CD14-positive monocyte (primary cell): ENCODE data around the gene PER2. TPM values are rescaled to one million over a fixed set of nuclear protein-coding genes. Genes with fewer than 3 reads are reported as not detected.

Source experiments
- DNase-seq, 3 donors: peaks; one replicate each; pipeline ENCODE4 v3.0.0-alpha.2; 2011 to 2022
- H2AFZ ChIP-seq: 2 replicates; pipeline ENCODE4 v1.6.0; 2012; ENCODE audit warnings: mild to moderate bottlenecking, low read depth, low read length, inconsistent platforms; ENCODE audit not compliant: insufficient read depth, poor library complexity, severe bottlenecking
- H3K27ac ChIP-seq, 2 donors: 1 replicate in 1 of 2; 2 replicates in 1 of 2; pipeline ENCODE4 v1.5.1; 2012 to 2013; ENCODE audit warnings: low read length in 2 of 2, control low read depth in 1 of 2, inconsistent platforms in 1 of 2, low read depth in 1 of 2, mild to moderate bottlenecking in 1 of 2
- H3K27me3 ChIP-seq, 2 donors: one replicate each; pipeline versions ENCODE4 v1.6.0 to v1.6.1; 2011 to 2013; ENCODE audit warnings: low read length in 2 of 2; ENCODE audit not compliant: control insufficient read depth in 2 of 2, insufficient read depth in 2 of 2
- H3K36me3 ChIP-seq, 2 donors: replicated peaks in 1 of 2; 1 replicate in 1 of 2; 2 replicates in 1 of 2; pipeline versions ENCODE4 v1.5.1 to v1.6.1; 2012 to 2013; ENCODE audit warnings: low read length in 2 of 2, control low read depth in 1 of 2, inconsistent platforms in 1 of 2, mild to moderate bottlenecking in 1 of 2; ENCODE audit not compliant: insufficient read depth in 2 of 2, control insufficient read depth in 1 of 2
- H3K4me1 ChIP-seq, 2 donors: 1 replicate in 1 of 2; 2 replicates in 1 of 2; pipeline versions ENCODE4 v1.5.1 to v1.6.1; 2012 to 2013; ENCODE audit warnings: low read length in 2 of 2, control low read depth in 1 of 2, inconsistent platforms in 1 of 2, mild to moderate bottlenecking in 1 of 2, moderate library complexity in 1 of 2; ENCODE audit not compliant: insufficient read depth in 2 of 2, control insufficient read depth in 1 of 2
- H3K4me2 ChIP-seq: replicated peaks from 2 replicates; pipeline ENCODE3; 2012; ENCODE audit warnings: low read length, moderate library complexity, mild to moderate bottlenecking; ENCODE audit not compliant: poor library complexity, severe bottlenecking; ENCODE audit errors: extremely low read depth
- H3K4me3 ChIP-seq, 3 experiments: fragments of 200-600 bp in 1 of 3; sonication (generic) in 1 of 3; replicated peaks in 1 of 3; 1 replicate in 2 of 3; 2 replicates in 1 of 3; pipeline ENCODE4 v1.5.1; 2011 to 2013; ENCODE audit warnings: low read length in 3 of 3, mild to moderate bottlenecking in 3 of 3, control low read depth in 2 of 3, low read depth in 2 of 3, inconsistent platforms in 1 of 3, moderate library complexity in 1 of 3
- H3K79me2 ChIP-seq: 2 replicates; pipeline ENCODE4 v1.6.0; 2012; ENCODE audit warnings: mild to moderate bottlenecking, control low read depth, inconsistent platforms, low read length, moderate library complexity; ENCODE audit not compliant: insufficient read depth
- H3K9ac ChIP-seq: 2 replicates; pipeline ENCODE4 v1.6.0; 2017; ENCODE audit warnings: low read length, mild to moderate bottlenecking; ENCODE audit not compliant: insufficient read depth, poor library complexity, severe bottlenecking
- H3K9me3 ChIP-seq, 2 donors: replicated peaks in 1 of 2; 1 replicate in 1 of 2; 2 replicates in 1 of 2; pipeline versions ENCODE4 v1.5.1 to v1.6.1; 2012 to 2013; ENCODE audit warnings: low read length in 2 of 2, control low read depth in 1 of 2; ENCODE audit not compliant: control insufficient read depth in 1 of 2, insufficient read depth in 1 of 2
- H4K20me1 ChIP-seq: 2 replicates; pipeline ENCODE4 v1.6.0; 2012; ENCODE audit warnings: mild to moderate bottlenecking, low read length, control low read depth, moderate library complexity; ENCODE audit not compliant: insufficient read depth
- H3K27ac Mint-ChIP-seq, 7 donors: one replicate each; pipeline ENCODE4 v1.8.0; 2020; ENCODE audit warnings: mild to moderate bottlenecking in 7 of 7, mixed read lengths in 7 of 7, moderate library complexity in 6 of 7, inconsistent platforms in 2 of 7
- H3K27me3 Mint-ChIP-seq, 3 donors: one replicate each; pipeline ENCODE4 v1.8.0; 2021 to 2022; ENCODE audit warnings: low read depth in 3 of 3, mild to moderate bottlenecking in 3 of 3, mixed read lengths in 3 of 3, moderate library complexity in 3 of 3, inconsistent platforms in 1 of 3
- H3K36me3 Mint-ChIP-seq, 2 donors: one replicate each; pipeline ENCODE4 v1.8.0; 2020; ENCODE audit warnings: mixed read lengths in 2 of 2, inconsistent platforms in 1 of 2, mild to moderate bottlenecking in 1 of 2
- H3K4me1 Mint-ChIP-seq: one replicate; pipeline ENCODE4 v1.8.0; 2020; ENCODE audit warnings: mild to moderate bottlenecking, mixed read lengths
- H3K4me3 Mint-ChIP-seq, 2 donors: one replicate each; pipeline ENCODE4 v1.8.0; 2020; ENCODE audit warnings: mild to moderate bottlenecking in 2 of 2, mixed read lengths in 2 of 2, moderate library complexity in 1 of 2
- H3K9me3 Mint-ChIP-seq, 7 donors: one replicate each; pipeline ENCODE4 v1.8.0; 2020 to 2022; ENCODE audit warnings: mixed read lengths in 7 of 7, mild to moderate bottlenecking in 6 of 7, moderate library complexity in 6 of 7, inconsistent platforms in 2 of 7
- WGBS: methylation state at CpG from one replicate; pipeline ENCODE4 v1.1.5; 2013; ENCODE audit warnings: missing lambda C conversion rate; ENCODE audit not compliant: insufficient coverage; 5-methylcytosine and 5-hydroxymethylcytosine counted together
- intact Hi-C, 2 donors: fragments of 100-400 bp; cut with micrococcal nuclease; formaldehyde crosslinking; loops; one replicate each; pipeline versions ENCODE4 v1.15.0 to v1.15.1; 2023
- polyA plus RNA-seq, 3 donors: library from polyadenylated mRNA; depleted of rRNA in 1 of 3; unstranded in 2 of 3; stranded (reverse) in 1 of 3; fragments of 300-500 nt in 2 of 3; fragments of >200 nt in 1 of 3; fragmentation: Illumina TruSeq in 2 of 3; gene quantifications; 1 replicate in 2 of 3; 2 replicates in 1 of 3; pipeline ENCODE4 v1.2.3, GENCODE V29; 2012 to 2021
- TF ChIP-seq, protein P1 (sequence below): fragments of 200-600 bp; IDR thresholded peaks from one replicate; pipeline ENCODE4 v1.8.0; 2022; ENCODE audit warnings: antibody characterized with exemption, mild to moderate bottlenecking

PER2 gene
- polyA plus RNA-seq, 3 donors: 1.6 to 5.6 (median 3.1) TPM

DNA sequence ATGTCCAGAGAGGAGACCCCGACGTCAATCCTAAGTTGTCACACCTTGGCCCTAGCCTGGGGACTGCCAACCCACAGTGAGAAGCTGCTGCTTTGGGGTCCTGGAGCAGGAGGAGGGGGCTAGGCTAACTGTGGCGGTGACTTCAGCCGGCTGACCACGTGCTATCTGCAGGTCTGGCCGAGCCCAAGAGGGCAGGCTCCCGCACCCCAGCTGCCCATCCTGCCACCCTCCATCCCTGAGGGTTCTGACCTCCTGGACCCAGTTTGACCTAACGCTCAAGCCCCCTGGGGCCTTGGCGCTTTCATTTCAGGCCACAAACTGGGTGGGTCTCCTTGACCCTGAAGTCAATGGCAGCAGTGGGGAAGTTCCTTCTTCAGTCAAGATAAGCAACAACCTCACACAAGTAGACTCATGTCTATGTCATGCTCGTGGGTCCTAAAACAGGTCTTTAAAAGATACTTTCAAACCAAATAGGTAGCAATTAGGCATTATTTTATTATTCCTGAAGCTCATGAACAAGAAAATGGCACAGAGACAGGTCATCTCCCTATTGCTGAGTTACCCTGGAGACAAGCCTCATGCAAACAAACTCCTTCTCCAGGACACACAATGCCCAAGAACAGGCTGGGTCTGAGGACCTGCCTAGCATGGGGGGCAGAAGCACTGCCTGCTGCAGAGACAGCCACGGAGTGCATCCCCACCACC is 50.8 kb downstream of the PER2 start:
- H3K79me2 ChIP-seq: no peaks in the 10 kb centered on the region
- no peak for DNase-seq
- no peaks in the 10 kb centered on the region for H3K36me3 ChIP-seq
- H3K27me3 ChIP-seq: peaks cover 30 to 62% of the 10 kb centered on the region in 2 donors
- no peak overlapping the region for H3K4me3 ChIP-seq
- Mint-ChIP-seq H3K36me3 (peaks cover 0 to 8% of the 10 kb centered on the region in 2 donors), H3K9me3 (peaks cover 2 to 18% (median 12%) of the 10 kb centered on the region in 7 donors), H3K27ac (no peak overlapping the region), H3K27me3 (peaks cover 56 to 81% (median 67%) of the 10 kb centered on the region in 3 donors), H3K4me1 (peaks cover 26% of the 10 kb centered on the region), H3K4me3 (peak overlapping the region in 1 of 2 donors; percentile 78)
- H3K4me2 ChIP-seq: no peak overlapping the region
- H2AFZ ChIP-seq: no peak overlapping the region
- intact Hi-C loops: loop anchor here (5.0 to 10.0 kb wide), 2 partner anchors 35 to 273 kb away; partner anchors contain the start of genes ILKAP (in 1 of the 2) and UBE2F (in 1 of the 2)
- WGBS: 85% methylated on average over 7 of the region's 11 CpGs
- no peaks in the 10 kb centered on the region for H4K20me1 ChIP-seq
- TF ChIP-seq, protein P1, sequence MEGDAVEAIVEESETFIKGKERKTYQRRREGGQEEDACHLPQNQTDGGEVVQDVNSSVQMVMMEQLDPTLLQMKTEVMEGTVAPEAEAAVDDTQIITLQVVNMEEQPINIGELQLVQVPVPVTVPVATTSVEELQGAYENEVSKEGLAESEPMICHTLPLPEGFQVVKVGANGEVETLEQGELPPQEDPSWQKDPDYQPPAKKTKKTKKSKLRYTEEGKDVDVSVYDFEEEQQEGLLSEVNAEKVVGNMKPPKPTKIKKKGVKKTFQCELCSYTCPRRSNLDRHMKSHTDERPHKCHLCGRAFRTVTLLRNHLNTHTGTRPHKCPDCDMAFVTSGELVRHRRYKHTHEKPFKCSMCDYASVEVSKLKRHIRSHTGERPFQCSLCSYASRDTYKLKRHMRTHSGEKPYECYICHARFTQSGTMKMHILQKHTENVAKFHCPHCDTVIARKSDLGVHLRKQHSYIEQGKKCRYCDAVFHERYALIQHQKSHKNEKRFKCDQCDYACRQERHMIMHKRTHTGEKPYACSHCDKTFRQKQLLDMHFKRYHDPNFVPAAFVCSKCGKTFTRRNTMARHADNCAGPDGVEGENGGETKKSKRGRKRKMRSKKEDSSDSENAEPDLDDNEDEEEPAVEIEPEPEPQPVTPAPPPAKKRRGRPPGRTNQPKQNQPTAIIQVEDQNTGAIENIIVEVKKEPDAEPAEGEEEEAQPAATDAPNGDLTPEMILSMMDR: no peak
- H3K9ac ChIP-seq: no peak overlapping the region
- H3K27ac ChIP-seq: no peak overlapping the region
- H3K9me3 ChIP-seq: peaks cover 8 to 12% of the 10 kb centered on the region in 2 donors
- peaks cover 27 to 38% of the 10 kb centered on the region in 2 donors for H3K4me1 ChIP-seq

DNA sequence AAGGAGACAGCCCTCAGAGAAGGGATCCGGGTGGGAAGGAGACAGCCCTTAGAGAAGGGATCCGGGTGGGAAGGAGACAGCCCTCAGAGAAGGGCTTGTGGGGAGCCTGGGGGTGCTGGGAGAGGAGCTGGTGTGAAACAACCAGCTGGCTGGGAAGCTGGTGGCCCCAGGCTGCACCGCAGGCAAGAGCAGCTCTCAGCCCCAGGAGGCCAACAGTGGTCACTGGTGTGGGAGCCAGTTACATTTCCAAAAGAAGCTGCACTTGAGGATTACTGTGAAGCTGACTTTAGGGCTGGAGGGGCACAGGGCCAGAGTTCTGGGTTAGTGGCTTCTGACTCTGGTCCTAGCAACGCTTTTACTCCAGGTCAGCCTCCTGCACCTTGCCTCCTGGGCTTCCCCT is 51.8 kb downstream of the PER2 start:
- Mint-ChIP-seq H3K4me3 (peak overlapping the region in 1 of 2 donors; percentile 36), H3K36me3 (no peaks in the 10 kb centered on the region), H3K9me3 (peaks cover 2 to 14% (median 7%) of the 10 kb centered on the region in 7 donors), H3K4me1 (peaks cover 25% of the 10 kb centered on the region), H3K27ac (peak overlapping the region in 1 of 7 donors; percentile 72), H3K27me3 (peaks cover 46 to 81% (median 68%) of the 10 kb centered on the region in 3 donors)
- H3K4me1 ChIP-seq: peaks cover 30 to 41% of the 10 kb centered on the region in 2 donors
- H3K9ac ChIP-seq: no peak overlapping the region
- no peak overlapping the region for H3K27ac ChIP-seq
- no peaks in the 10 kb centered on the region for H4K20me1 ChIP-seq
- no peak for DNase-seq
- H3K36me3 ChIP-seq: no peaks in the 10 kb centered on the region
- H3K4me3 ChIP-seq: no peak overlapping the region
- no peak overlapping the region for H2AFZ ChIP-seq
- intact Hi-C loops: loop anchor here (5.0 to 10.0 kb wide), 2 partner anchors 34 to 272 kb away; partner anchors contain the start of genes ILKAP (in 1 of the 2) and UBE2F (in 1 of the 2)
- H3K79me2 ChIP-seq: no peaks in the 10 kb centered on the region
- peaks cover 22 to 51% of the 10 kb centered on the region in 2 donors for H3K27me3 ChIP-seq
- peaks cover 7 to 12% of the 10 kb centered on the region in 2 donors for H3K9me3 ChIP-seq
- TF ChIP-seq, protein P1: no peak
- no peak overlapping the region for H3K4me2 ChIP-seq
- 97% methylated on average over 3 of the region's 4 CpGs for WGBS
